ENCODE data around the gene RPN1.

RPN1 gene

GRCh38 chr3:128648940-128649663 is 1.5 kb downstream of the RPN1 start:
- DNase-seq, result no peak

- no peak for DNase-seq
Observed at GRCh38 chr3:128648402-128648801, 2.2 kb downstream of the RPN1 start.

GRCh38 chr3:128647307-128647706 is 3.3 kb downstream of the RPN1 start:
- no peak for DNase-seq

GRCh38 chr3:128634075-128634611 is 16.5 kb downstream of the RPN1 start:
- DNase-seq, result no peak

GRCh38 chr3:128632301-128632700 is 18.3 kb downstream of the RPN1 start:
- no peak for DNase-seq

- DNase-seq, result no peak
Observed at GRCh38 chr3:128629936-128630335, 20.7 kb downstream of the RPN1 start.

GRCh38 chr3:128625409-128625945 is 25.1 kb downstream of the RPN1 start:
- DNase-seq, result no peak

- peak; percentile 43 for DNase-seq
Observed at GRCh38 chr3:128624526-128625138, 26.0 kb downstream of the RPN1 start.

- DNase-seq, result no peak
Observed at GRCh38 chr3:128623762-128624176, 26.8 kb downstream of the RPN1 start.

- no peak for DNase-seq
Observed at GRCh38 chr3:128621931-128622330, 28.7 kb downstream of the RPN1 start.

- no peak for DNase-seq
Observed at GRCh38 chr3:128621234-128621633, 29.4 kb downstream of the RPN1 start.

- no peak for DNase-seq
Observed at GRCh38 chr3:128620268-128620691, 30.3 kb downstream of the RPN1 start.

- peak; percentile 92 for DNase-seq
Observed at GRCh38 chr3:128619146-128619890, 31.3 kb downstream of the RPN1 start.

GRCh38 chr3:128618398-128618726 is 32.3 kb downstream of the RPN1 start:
- DNase-seq, result no peak

- peak; percentile 86 for DNase-seq
Observed at GRCh38 chr3:128617557-128618397, 32.8 kb downstream of the RPN1 start.

GRCh38 chr3:128617270-128617556 is 33.4 kb downstream of the RPN1 start:
- DNase-seq, result no peak

GRCh38 chr3:128616516-128617269 is 33.9 kb downstream of the RPN1 start:
- DNase-seq, result no peak

- no peak for DNase-seq
Observed at GRCh38 chr3:128614076-128614475, 36.5 kb downstream of the RPN1 start.

GRCh38 chr3:128613083-128613829 is 37.4 kb downstream of the RPN1 start:
- no peak for DNase-seq

- no peak for DNase-seq
Observed at GRCh38 chr3:128610451-128611070, 40.1 kb downstream of the RPN1 start.

GRCh38 chr3:128609294-128609693 is 41.3 kb downstream of the RPN1 start:
- no peak for DNase-seq

All from NCI-H226 (cell line).